Mesendoderm (in vitro differentiated cells): ENCODE results near the gene MGRN1.

Source experiments
- DNase-seq: peaks from one replicate; pipeline ENCODE4 v3.0.0; 2013
- H2AK5ac ChIP-seq: 2 replicates; pipeline ENCODE4 v1.6.1; 2013; ENCODE audit warnings: low read length, inconsistent platforms
- H2BK120ac ChIP-seq: 2 replicates; pipeline ENCODE4 v1.6.1; 2013; ENCODE audit warnings: low read depth, mild to moderate bottlenecking, low read length, moderate library complexity, mixed read lengths
- H2BK15ac ChIP-seq: replicated peaks from 2 replicates; pipeline ENCODE4 v1.6.1; 2013; ENCODE audit warnings: low read depth, mild to moderate bottlenecking, moderate library complexity
- H2BK5ac ChIP-seq: 2 replicates; pipeline ENCODE4 v1.6.1; 2013; ENCODE audit warnings: low read length, inconsistent platforms
- H3K18ac ChIP-seq: 2 replicates; pipeline ENCODE4 v1.6.1; 2013; ENCODE audit warnings: mild to moderate bottlenecking, low read length, mixed read lengths
- H3K23ac ChIP-seq: one replicate; pipeline ENCODE4 v1.6.1; 2013; ENCODE audit warnings: low read length
- H3K27ac ChIP-seq: 2 replicates; pipeline ENCODE4 v1.5.1; 2013; ENCODE audit warnings: low read depth, mild to moderate bottlenecking, inconsistent platforms, low read length, moderate library complexity
- H3K27me3 ChIP-seq: 2 replicates; pipeline ENCODE4 v1.6.1; 2013; ENCODE audit warnings: low read length, control low read depth, mild to moderate bottlenecking, inconsistent platforms; ENCODE audit not compliant: insufficient read depth, poor library complexity
- H3K36me3 ChIP-seq: 2 replicates; pipeline ENCODE4 v1.6.1; 2013; ENCODE audit warnings: low read length, inconsistent platforms; ENCODE audit not compliant: control insufficient read depth, insufficient read depth
- H3K4ac ChIP-seq: one replicate; pipeline ENCODE4 v1.6.1; 2013; ENCODE audit warnings: low read depth, mild to moderate bottlenecking, low read length, moderate library complexity
- H3K4me1 ChIP-seq: 2 replicates; pipeline ENCODE4 v1.6.1; 2013; ENCODE audit warnings: low read depth, low read length, inconsistent platforms; ENCODE audit not compliant: control insufficient read depth
- H3K4me2 ChIP-seq: 2 replicates; pipeline ENCODE4 v1.6.1; 2013; ENCODE audit warnings: low read length
- H3K4me3 ChIP-seq: 2 replicates; pipeline ENCODE4 v1.5.1; 2013; ENCODE audit warnings: mild to moderate bottlenecking, low read length
- H3K56ac ChIP-seq: one replicate; pipeline ENCODE4 v1.6.1; 2013; ENCODE audit warnings: low read length
- H3K79me1 ChIP-seq: 2 replicates; pipeline ENCODE4 v1.6.1; 2013; ENCODE audit warnings: low read length, inconsistent platforms
- H3K79me2 ChIP-seq: 2 replicates; pipeline ENCODE4 v1.6.1; 2013; ENCODE audit warnings: mild to moderate bottlenecking, low read length; ENCODE audit not compliant: control insufficient read depth, insufficient read depth
- H3K9ac ChIP-seq: 2 replicates; pipeline ENCODE4 v1.6.1; 2013; ENCODE audit warnings: low read length, inconsistent platforms
- H4K5ac ChIP-seq: one replicate; pipeline ENCODE4 v1.6.1; 2013; ENCODE audit warnings: low read length
- H4K8ac ChIP-seq: one replicate; pipeline ENCODE4 v1.6.1; 2013; ENCODE audit warnings: low read depth, mild to moderate bottlenecking, control low read depth, low read length, moderate library complexity
- WGBS: extraction: QIAGEN DNeasy Blood & Tissue Kit; methylation state at CpG from one replicate; pipeline ENCODE4 v1.1.7; 2013; ENCODE audit warnings: low lambda C conversion rate, missing lambda C conversion rate; ENCODE audit not compliant: insufficient coverage; ENCODE audit errors: extremely low coverage; 5-methylcytosine and 5-hydroxymethylcytosine counted together

Gene MGRN1

DNA sequence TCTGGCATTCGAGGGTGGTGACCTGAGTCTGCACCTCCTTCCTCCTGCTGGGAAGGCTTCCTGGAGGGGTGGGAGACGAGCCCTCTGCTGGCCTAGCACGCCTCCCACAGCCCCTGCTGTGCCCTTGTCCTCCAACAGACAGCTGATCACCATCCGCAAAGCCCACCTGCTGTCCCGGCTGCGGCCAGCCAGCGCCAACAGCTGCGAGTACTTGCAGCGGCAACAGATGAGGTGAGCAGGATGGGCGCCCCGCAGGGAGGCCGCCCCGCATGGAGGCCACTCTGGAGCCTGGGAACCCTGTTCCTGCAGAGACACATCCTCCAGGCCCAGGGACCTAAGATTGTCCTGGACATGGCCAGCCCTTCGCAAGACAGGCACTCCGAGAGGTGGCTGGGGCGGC lies 31.5 kb upstream of the MGRN1 start:
- no peak overlapping the region for H2BK120ac ChIP-seq
- H2BK5ac ChIP-seq: no peak overlapping the region
- H2BK15ac ChIP-seq: no peak overlapping the region
- no peak overlapping the region for H4K8ac ChIP-seq
- DNase-seq: peak; percentile 46
- no peak overlapping the region for H2AK5ac ChIP-seq
- no peaks in the 10 kb centered on the region for H3K79me1 ChIP-seq
- no peak overlapping the region for H3K23ac ChIP-seq
- no peak overlapping the region for H3K4ac ChIP-seq
- peaks cover 3% of the 10 kb centered on the region for H3K4me1 ChIP-seq
- H3K9ac ChIP-seq: no peak overlapping the region
- no peaks in the 10 kb centered on the region for H3K79me2 ChIP-seq
- no peak overlapping the region for H3K27ac ChIP-seq
- H3K36me3 ChIP-seq: no peaks in the 10 kb centered on the region
- H3K56ac ChIP-seq: peak overlapping the region; percentile 47
- no peak overlapping the region for H4K5ac ChIP-seq
- no peaks in the 10 kb centered on the region for H3K27me3 ChIP-seq
- no CpG with 5 or more reads among the region's 16 CpGs for WGBS
- H3K18ac ChIP-seq: no peak overlapping the region
- H3K4me3 ChIP-seq: no peak overlapping the region
- H3K4me2 ChIP-seq: no peak overlapping the region

DNA sequence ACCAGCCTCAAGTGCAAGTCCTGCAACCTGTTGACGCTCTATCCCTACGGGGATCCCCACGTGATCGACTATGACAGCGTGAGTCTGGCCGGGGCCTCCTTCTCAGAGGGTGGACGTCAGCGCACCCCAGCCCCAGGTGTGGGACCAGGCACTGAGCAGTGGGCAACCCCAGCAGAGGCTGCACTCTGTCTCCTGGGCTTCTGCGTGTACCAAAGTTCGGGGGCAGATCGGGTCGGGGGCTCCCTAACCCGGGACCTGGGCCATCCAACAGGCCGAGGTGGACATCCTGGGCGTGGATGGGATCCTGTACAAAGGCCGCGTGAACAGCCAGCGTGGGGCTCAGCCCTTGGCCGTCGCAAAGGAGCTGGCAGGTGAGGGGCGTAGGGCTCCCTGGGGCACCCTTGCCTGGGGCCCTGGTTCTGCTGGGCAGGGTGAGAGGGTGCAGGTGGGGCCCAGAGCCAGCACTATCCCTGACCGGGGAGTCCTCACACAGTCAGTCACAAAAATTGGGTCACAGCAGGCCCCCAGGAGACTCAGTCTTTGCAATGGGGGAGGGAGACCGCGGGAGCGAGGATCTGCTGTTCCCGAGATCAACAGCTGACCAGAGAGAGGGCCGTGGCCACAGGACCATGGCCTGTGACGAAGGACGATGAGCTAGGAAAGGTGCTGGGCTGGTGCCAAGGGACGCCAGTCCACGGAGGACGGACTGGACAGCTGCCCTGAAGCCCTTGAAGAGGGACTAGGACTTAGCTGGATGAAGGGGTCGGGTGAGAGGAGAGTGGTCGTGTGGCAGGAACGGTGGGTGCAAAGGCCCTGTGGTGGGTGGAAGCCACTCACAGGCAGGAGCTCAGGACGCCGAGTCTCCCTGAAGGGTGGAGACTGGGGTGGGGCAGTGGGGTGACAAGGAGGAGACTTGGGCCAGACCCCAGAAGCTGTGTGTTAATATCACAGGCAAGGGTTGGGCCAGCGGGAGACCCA lies 29.9 kb upstream of the MGRN1 start:
- no peak overlapping the region for H2AK5ac ChIP-seq
- H2BK15ac ChIP-seq: no peak overlapping the region
- no peaks in the 10 kb centered on the region for H3K79me2 ChIP-seq
- H3K4ac ChIP-seq: no peak overlapping the region
- H3K27me3 ChIP-seq: no peaks in the 10 kb centered on the region
- H3K4me2 ChIP-seq: no peak overlapping the region
- H3K27ac ChIP-seq: no peak overlapping the region
- H3K4me1 ChIP-seq: peaks cover 3% of the 10 kb centered on the region
- no peak overlapping the region for H4K8ac ChIP-seq
- no peaks in the 10 kb centered on the region for H3K79me1 ChIP-seq
- no peak overlapping the region for H2BK120ac ChIP-seq
- no peak overlapping the region for H2BK5ac ChIP-seq
- H3K9ac ChIP-seq: no peak overlapping the region
- H3K56ac ChIP-seq: no peak overlapping the region
- no peaks in the 10 kb centered on the region for H3K36me3 ChIP-seq
- H3K4me3 ChIP-seq: no peak overlapping the region
- no CpG with 5 or more reads among the region's 38 CpGs for WGBS
- H4K5ac ChIP-seq: no peak overlapping the region
- H3K23ac ChIP-seq: peak overlapping the region; percentile 83
- no peak for DNase-seq
- no peak overlapping the region for H3K18ac ChIP-seq

GRCh38 chr16:4597174-4597573 lies 27.5 kb upstream of the MGRN1 start:
- no peak overlapping the region for H3K27ac ChIP-seq
- no peak overlapping the region for H3K4ac ChIP-seq
- H3K4me3 ChIP-seq: no peak overlapping the region
- no CpG with 5 or more reads among the region's 9 CpGs for WGBS
- no peak overlapping the region for H2BK15ac ChIP-seq
- H3K79me2 ChIP-seq: no peaks in the 10 kb centered on the region
- H3K79me1 ChIP-seq: no peaks in the 10 kb centered on the region
- H4K5ac ChIP-seq: no peak overlapping the region
- H3K36me3 ChIP-seq: no peaks in the 10 kb centered on the region
- no peaks in the 10 kb centered on the region for H3K27me3 ChIP-seq
- no peak overlapping the region for H3K9ac ChIP-seq
- H3K18ac ChIP-seq: no peak overlapping the region
- H3K4me2 ChIP-seq: no peak overlapping the region
- no peak overlapping the region for H4K8ac ChIP-seq
- H3K4me1 ChIP-seq: peaks cover 3% of the 10 kb centered on the region
- H2BK120ac ChIP-seq: no peak overlapping the region
- no peak overlapping the region for H2AK5ac ChIP-seq
- no peak for DNase-seq
- H2BK5ac ChIP-seq: no peak overlapping the region
- no peak overlapping the region for H3K23ac ChIP-seq
- H3K56ac ChIP-seq: no peak overlapping the region

- WGBS: no CpG with 5 or more reads among the region's 10 CpGs
- H4K5ac ChIP-seq: no peak overlapping the region
Measured at GRCh38 chr16:4599037-4599436, 25.6 kb upstream of the MGRN1 start.

DNA sequence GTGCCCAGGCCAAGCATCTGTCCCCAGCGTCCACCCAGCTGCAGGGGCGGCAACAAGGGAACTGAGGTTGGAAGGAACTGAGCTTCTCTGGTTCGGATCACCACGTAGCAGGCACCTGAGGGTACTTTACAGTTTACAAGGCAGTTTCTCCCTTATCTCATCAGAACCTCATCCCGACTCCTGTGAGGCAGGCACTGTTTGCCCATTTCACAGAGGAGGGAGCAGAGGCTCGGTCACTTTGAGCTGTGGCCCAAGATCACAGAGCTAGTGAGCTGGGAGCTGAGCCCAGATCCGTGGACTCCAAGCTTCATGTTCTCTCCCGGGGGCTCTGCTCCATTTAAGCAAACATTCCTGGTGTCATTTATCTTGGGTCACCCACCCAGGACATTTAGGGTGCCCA lies 25.1 kb upstream of the MGRN1 start:
- no peaks in the 10 kb centered on the region for H3K79me2 ChIP-seq
- H3K36me3 ChIP-seq: no peaks in the 10 kb centered on the region
- no peak overlapping the region for H3K9ac ChIP-seq
- H3K4ac ChIP-seq: no peak overlapping the region
- H3K4me3 ChIP-seq: no peak overlapping the region
- no peak overlapping the region for H2BK5ac ChIP-seq
- no peak overlapping the region for H3K56ac ChIP-seq
- no peaks in the 10 kb centered on the region for H3K79me1 ChIP-seq
- H4K8ac ChIP-seq: no peak overlapping the region
- H3K23ac ChIP-seq: no peak overlapping the region
- WGBS: no CpG with 5 or more reads among the region's 8 CpGs
- no peaks in the 10 kb centered on the region for H3K4me1 ChIP-seq
- H2AK5ac ChIP-seq: no peak overlapping the region
- H4K5ac ChIP-seq: no peak overlapping the region
- no peak overlapping the region for H3K27ac ChIP-seq
- H2BK120ac ChIP-seq: no peak overlapping the region
- H3K18ac ChIP-seq: no peak overlapping the region
- no peaks in the 10 kb centered on the region for H3K27me3 ChIP-seq
- no peak overlapping the region for H2BK15ac ChIP-seq
- H3K4me2 ChIP-seq: no peak overlapping the region
- no peak for DNase-seq

More at GRCh38 chr16:4599037-4599436, 25.6 kb upstream of the MGRN1 start:
- Histone ChIP-seq H3K4me2 (no peak overlapping the region), H3K79me2 (no peaks in the 10 kb centered on the region), H3K79me1 (no peaks in the 10 kb centered on the region), H3K36me3 (no peaks in the 10 kb centered on the region), H3K18ac (no peak overlapping the region), H3K4ac (no peak overlapping the region), H3K9ac (no peak overlapping the region), H4K8ac (no peak overlapping the region), H3K4me1 (no peaks in the 10 kb centered on the region), H3K4me3 (no peak overlapping the region), H2BK15ac (no peak overlapping the region), H2BK120ac (no peak overlapping the region), H3K27ac (no peak overlapping the region), H2AK5ac (no peak overlapping the region), H3K56ac (no peak overlapping the region), H2BK5ac (no peak overlapping the region), H3K23ac (no peak overlapping the region), H3K27me3 (no peaks in the 10 kb centered on the region)
- no peak for DNase-seq
